Tibial artery (tissue), 4 donors: ENCODE data around the gene SERPINA4.
"Not testable (repeated sequence)": the region's sequence is repeated elsewhere in the genome, so short reads cannot be mapped to it uniquely, and the experiment has no call there.

ENCODE experiments used
- DNase-seq, 2 donors: peaks; one replicate each; pipeline ENCODE4 v3.0.0-alpha.2; 2019
- H3K27ac ChIP-seq, 2 donors: fragments of 200-600 bp; sonication (generic) in 1 of 2; 1 replicate in 1 of 2; 2 replicates in 1 of 2; pipeline ENCODE4 v1.5.1; 2018 to 2019; ENCODE audit warnings: mild to moderate bottlenecking in 1 of 2
- H3K27me3 ChIP-seq, 2 donors: fragments of 200-600 bp; sonication (generic) in 1 of 2; one replicate each; pipeline versions ENCODE4 v1.5.1 to v1.6.0; 2016 to 2019
- H3K36me3 ChIP-seq, 3 donors: fragments of 200-600 bp; sonication (generic) in 2 of 3; one replicate each; pipeline ENCODE4 v1.5.1; 2016 to 2019; ENCODE audit warnings: mild to moderate bottlenecking in 2 of 3
- H3K4me1 ChIP-seq, 4 donors: fragments of 200-600 bp; sonication (generic) in 2 of 4; 1 replicate in 3 of 4; 2 replicates in 1 of 4; pipeline ENCODE4 v1.5.1; 2016 to 2019
- H3K4me3 ChIP-seq, 2 donors: fragments of 200-600 bp; sonication (generic) in 1 of 2; 1 replicate in 1 of 2; 2 replicates in 1 of 2; pipeline ENCODE4 v1.5.1; 2018 to 2019; ENCODE audit warnings: mild to moderate bottlenecking in 2 of 2
- H3K9me3 ChIP-seq, 3 donors: fragments of 200-600 bp; sonication (generic) in 1 of 3; one replicate each; pipeline ENCODE4 v1.5.1; 2016 to 2019
- intact Hi-C: fragments of 100-400 bp; cut with DNase I; formaldehyde crosslinking; loops from one replicate; pipeline ENCODE4 v1.15.0; 2023; ENCODE audit warnings: low total_unique reads
- TF ChIP-seq, protein P1 (sequence below), 2 experiments: fragments of 200-600 bp in 1 of 2; fragments of 450-650 bp in 1 of 2; IDR thresholded peaks; one replicate each; pipeline ENCODE4 v1.5.1; 2017 to 2019; ENCODE audit warnings: antibody characterized with exemption in 2 of 2, mild to moderate bottlenecking in 1 of 2, moderate library complexity in 1 of 2

The SERPINA4 gene

DNA sequence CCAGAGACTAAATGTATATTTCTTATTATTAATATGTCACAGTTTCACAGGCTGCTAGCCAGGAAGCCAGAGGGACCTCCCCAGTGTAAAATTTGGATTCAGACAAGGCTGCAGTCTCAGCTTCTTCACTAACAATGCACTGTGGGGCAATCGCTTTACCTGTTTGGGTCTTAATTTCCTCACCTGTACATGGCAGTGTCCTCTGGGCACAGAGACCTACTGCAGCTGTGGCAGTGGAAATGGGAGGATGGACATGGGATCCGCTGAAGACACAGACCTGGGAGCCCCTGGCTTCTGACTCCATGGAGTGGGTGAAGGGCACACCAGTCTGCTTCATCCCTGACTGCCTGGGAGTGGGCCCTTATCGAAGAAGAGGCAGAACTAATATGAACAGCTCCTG lies 13.1 kb downstream of the SERPINA4 start:
- intact Hi-C loops: no loop called here
- TF ChIP-seq, protein P1, sequence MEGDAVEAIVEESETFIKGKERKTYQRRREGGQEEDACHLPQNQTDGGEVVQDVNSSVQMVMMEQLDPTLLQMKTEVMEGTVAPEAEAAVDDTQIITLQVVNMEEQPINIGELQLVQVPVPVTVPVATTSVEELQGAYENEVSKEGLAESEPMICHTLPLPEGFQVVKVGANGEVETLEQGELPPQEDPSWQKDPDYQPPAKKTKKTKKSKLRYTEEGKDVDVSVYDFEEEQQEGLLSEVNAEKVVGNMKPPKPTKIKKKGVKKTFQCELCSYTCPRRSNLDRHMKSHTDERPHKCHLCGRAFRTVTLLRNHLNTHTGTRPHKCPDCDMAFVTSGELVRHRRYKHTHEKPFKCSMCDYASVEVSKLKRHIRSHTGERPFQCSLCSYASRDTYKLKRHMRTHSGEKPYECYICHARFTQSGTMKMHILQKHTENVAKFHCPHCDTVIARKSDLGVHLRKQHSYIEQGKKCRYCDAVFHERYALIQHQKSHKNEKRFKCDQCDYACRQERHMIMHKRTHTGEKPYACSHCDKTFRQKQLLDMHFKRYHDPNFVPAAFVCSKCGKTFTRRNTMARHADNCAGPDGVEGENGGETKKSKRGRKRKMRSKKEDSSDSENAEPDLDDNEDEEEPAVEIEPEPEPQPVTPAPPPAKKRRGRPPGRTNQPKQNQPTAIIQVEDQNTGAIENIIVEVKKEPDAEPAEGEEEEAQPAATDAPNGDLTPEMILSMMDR (IDR thresholded peaks at IDR 0.05): no peak
- DNase-seq: peak in 1 of 2 donors; percentile 13
- H3K27ac ChIP-seq: no peak overlapping the region
- H3K4me3 ChIP-seq: no peak overlapping the region
- peaks cover 0 to 12% (median 5%) of the 10 kb centered on the region in 4 donors for H3K4me1 ChIP-seq
- no peaks in the 10 kb centered on the region for H3K9me3 ChIP-seq
- H3K27me3 ChIP-seq: peaks cover 0 to 4% of the 10 kb centered on the region in 2 donors
- no peaks in the 10 kb centered on the region for H3K36me3 ChIP-seq

DNA sequence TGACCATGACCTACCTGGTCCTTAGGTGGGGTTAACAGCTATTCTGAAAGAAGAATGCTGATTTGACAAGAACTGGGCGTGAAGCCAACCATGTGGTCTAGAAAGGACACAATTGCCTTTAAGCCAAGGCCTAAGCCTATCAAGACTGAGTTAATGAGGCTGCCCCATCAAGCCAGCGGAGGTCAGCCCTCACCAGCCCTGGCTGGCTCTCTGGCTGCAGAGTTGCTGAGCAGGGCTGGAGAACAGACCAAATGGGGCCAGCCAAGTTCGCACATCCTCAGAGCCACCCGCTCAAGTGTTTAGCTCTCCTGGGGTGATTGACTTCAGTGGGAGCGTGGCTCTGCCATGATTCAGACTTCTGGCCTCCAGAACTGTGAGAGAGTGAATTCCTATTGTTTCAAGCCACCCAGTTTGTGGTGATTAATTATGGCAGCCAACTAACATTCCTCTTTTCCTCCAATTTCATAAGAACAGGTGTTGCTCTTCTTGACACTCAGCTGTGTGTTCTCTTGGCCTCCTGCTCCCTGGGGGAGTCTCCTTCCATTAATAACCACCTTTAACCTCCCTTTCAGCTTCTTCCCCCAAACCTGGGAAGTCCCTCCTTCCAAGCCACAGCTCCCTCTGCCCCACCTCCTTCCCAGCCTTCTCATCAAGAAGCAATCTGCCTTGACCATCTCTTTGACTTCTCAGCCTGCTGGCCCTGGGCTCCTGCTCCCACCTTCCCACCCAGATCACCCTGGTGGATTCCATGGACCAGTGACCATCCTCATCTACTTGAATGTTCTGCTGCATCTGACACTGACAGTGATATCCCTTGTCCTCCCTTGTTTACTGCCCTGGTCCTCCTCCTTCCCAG lies 14.7 kb downstream of the SERPINA4 start:
- DNase-seq: peak in 1 of 2 donors; percentile 53
- Histone ChIP-seq H3K27ac (no peak overlapping the region), H3K36me3 (no peaks in the 10 kb centered on the region), H3K4me1 (peaks cover 0 to 13% (median 5%) of the 10 kb centered on the region in 4 donors), H3K9me3 (no peaks in the 10 kb centered on the region), H3K4me3 (no peak overlapping the region), H3K27me3 (peaks cover 0 to 12% of the 10 kb centered on the region in 2 donors)
- TF ChIP-seq, protein P1 (IDR thresholded peaks at IDR 0.05): no peak
- intact Hi-C loops: no loop called here

DNA sequence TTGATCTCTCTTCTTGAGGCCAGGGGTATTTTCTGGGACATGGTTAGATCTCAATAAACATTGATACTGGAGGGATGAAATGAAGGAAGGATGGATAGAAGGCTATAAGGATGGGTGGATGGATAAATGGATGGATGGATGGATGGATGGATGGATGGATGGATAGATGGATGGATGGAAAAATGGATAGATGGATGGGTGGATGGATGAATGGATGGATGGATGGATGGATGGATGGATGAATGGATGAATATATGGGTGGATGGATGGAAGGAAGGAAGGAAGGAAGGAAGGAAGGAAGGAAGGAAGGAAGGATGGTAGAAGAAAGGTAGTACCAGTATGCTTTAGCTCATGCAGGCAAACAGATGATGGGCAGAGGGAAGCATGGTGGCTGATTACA lies 16.2 kb downstream of the SERPINA4 start:
- H3K27ac ChIP-seq, DNase-seq, H3K9me3 ChIP-seq, H3K4me3 ChIP-seq, H3K36me3 ChIP-seq, intact Hi-C loops: not testable (repeated sequence)
- Histone ChIP-seq H3K4me1 (peaks cover 0 to 13% (median 0%) of the 10 kb centered on the region in 4 donors), H3K27me3 (peaks cover 0 to 12% of the 10 kb centered on the region in 2 donors)

DNA sequence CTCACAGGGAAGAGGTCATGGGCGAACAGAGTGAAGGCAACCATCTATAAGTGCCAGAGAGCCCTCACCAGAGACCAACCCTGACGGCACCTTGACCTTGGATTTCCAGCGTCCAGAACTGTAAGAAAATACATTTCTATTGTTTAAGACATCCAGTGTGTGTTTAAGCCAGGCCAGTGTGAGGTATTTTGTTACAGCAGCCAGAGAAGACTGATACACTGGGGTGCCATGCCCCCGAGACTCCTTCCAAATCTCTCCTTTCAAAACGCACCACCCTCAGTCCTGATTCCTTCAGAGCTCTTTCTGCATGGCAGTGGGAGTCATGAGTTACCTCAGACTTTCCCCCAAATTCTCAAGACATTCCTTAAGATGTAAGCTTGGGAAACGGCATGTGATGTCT lies 17.5 kb downstream of the SERPINA4 start:
- H3K4me3 ChIP-seq: no peak overlapping the region
- TF ChIP-seq, protein P1 (IDR thresholded peaks at IDR 0.05): no peak
- no peaks in the 10 kb centered on the region for H3K9me3 ChIP-seq
- DNase-seq: peak in 1 of 2 donors; percentile 19
- peaks cover 0 to 12% of the 10 kb centered on the region in 2 donors for H3K27me3 ChIP-seq
- H3K27ac ChIP-seq: no peak overlapping the region
- peaks cover 0 to 19% (median 0%) of the 10 kb centered on the region in 4 donors for H3K4me1 ChIP-seq
- intact Hi-C loops: no loop called here
- no peaks in the 10 kb centered on the region for H3K36me3 ChIP-seq

DNA sequence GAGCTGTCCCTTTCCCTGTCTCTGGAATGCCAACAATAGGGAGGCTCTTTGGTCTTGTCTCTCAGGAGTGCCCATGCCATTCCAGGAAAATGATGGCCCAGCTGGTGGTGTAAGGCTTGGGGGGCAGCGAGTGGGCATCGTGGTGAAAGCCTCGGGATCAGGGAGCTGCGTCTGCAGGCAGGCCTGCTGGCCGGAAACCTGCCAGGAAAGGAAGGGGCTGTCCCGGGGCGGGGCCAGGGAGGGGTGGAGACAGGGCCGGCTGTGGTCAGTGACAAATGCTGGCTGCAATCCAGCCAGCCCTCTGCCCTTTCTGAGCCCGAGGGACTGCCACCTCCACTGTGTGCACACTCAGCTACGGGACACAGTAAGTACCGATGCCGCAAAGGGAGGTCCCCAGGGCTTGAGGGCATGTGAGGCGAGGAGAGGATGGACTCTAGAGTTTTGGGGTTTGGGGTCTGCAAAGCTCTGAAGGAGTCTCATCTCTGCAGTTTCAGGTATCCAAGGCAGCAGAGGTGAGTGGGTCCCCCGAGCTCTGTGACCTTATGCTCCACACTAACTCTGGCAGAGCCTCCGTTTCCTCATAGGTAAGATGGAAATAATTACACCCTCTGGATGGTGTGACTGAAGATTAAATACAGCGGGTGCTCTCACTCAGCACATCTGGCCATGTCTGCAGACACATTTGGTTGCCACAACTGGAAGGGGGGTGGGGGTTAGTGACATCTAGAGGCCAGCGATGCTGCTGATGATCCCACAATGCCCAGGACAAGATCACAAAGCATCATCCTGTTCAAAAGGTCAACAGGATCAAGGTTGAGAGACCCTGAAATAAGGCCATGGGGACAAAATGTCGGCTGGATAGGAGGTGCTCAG lies 20.1 kb downstream of the SERPINA4 start, which contains the start of gene SERPINA5:
Gene SERPINA5 (plus strand): TSS at position 300 of the 873 bp plus-strand sequence. CDS start 5,937 bp downstream, outside the sequence.
- TF ChIP-seq, protein P1 (IDR thresholded peaks at IDR 0.05): no peak
- Histone ChIP-seq H3K4me3 (no peak within 1 kb of the TSS), H3K27ac (no peak within 1 kb of the TSS), H3K36me3 (no peaks in the 10 kb centered on the region), H3K9me3 (no peaks in the 10 kb centered on the region), H3K27me3 (peaks cover 0 to 12% of the 10 kb centered on the region in 2 donors), H3K4me1 (peaks cover 0 to 19% (median 0%) of the 10 kb centered on the region in 4 donors)
- DNase-seq: no peak
- intact Hi-C loops: no loop called here
